HEK293 (cell line): ENCODE results near the gene TRIP10.

Experiments used
- CTCF ChIP-seq: fragments of 450-650 bp; formaldehyde crosslinking; IDR thresholded peaks from 2 replicates; pipeline ENCODE4 v1.5.1; 2016; ENCODE audit warnings: missing biosample characterization, missing genetic modification characterization
- HOXA7 ChIP-seq: sonication (generic); formaldehyde crosslinking; IDR thresholded peaks from 2 replicates; pipeline ENCODE4 v1.8.1; 2022; ENCODE audit warnings: missing genetic modification reagents, borderline replicate concordance
- PATZ1 ChIP-seq: fragments of 450-650 bp; formaldehyde crosslinking; IDR thresholded peaks from 2 replicates; pipeline ENCODE4 v1.5.1; 2016; ENCODE audit warnings: missing biosample characterization, missing genetic modification characterization
- PBX3 ChIP-seq: sonication (generic); formaldehyde crosslinking; IDR thresholded peaks from 2 replicates; pipeline ENCODE4 v1.8.1; 2022; ENCODE audit warnings: mild to moderate bottlenecking, moderate library complexity, missing genetic modification reagents
- PRDM1 ChIP-seq: fragments of 450-650 bp; formaldehyde crosslinking; IDR thresholded peaks from 2 replicates; pipeline ENCODE4; 2016; ENCODE audit warnings: missing biosample characterization, missing genetic modification characterization
- RBAK ChIP-seq: fragments of 450-650 bp; formaldehyde crosslinking; IDR thresholded peaks from 2 replicates; pipeline ENCODE4 v1.5.1; 2016; ENCODE audit warnings: missing biosample characterization, missing genetic modification characterization
- REST ChIP-seq: fragments of 450-650 bp; formaldehyde crosslinking; IDR thresholded peaks from 2 replicates; pipeline ENCODE4 v1.5.1; 2016; ENCODE audit warnings: missing biosample characterization, missing genetic modification characterization
- YY1 ChIP-seq: fragments of 450-650 bp; formaldehyde crosslinking; IDR thresholded peaks from 2 replicates; pipeline ENCODE4 v1.5.1; 2018; ENCODE audit warnings: missing biosample characterization, missing genetic modification characterization
- ZBTB17 ChIP-seq: fragments of 450-650 bp; formaldehyde crosslinking; IDR thresholded peaks from 2 replicates; pipeline ENCODE4 v1.5.1; 2016; ENCODE audit warnings: missing biosample characterization, missing genetic modification characterization
- ZNF140 ChIP-seq: fragments of 450-650 bp; formaldehyde crosslinking; IDR thresholded peaks from 2 replicates; pipeline ENCODE4 v1.5.1; 2016; ENCODE audit warnings: missing biosample characterization, missing genetic modification characterization
- ZNF274 ChIP-seq, 2 experiments: fragments of 200-500 bp in 1 of 2; fragments of 450-650 bp in 1 of 2; sonication (Bioruptor generic) in 1 of 2; formaldehyde crosslinking in 1 of 2; IDR thresholded peaks; 2 replicates each; pipeline versions ENCODE4 v1.5.1 to v1.6.1; 2014 to 2016; ENCODE audit warnings: borderline replicate concordance in 1 of 2, inconsistent platforms in 1 of 2, low read length in 1 of 2, missing biosample characterization in 1 of 2, missing genetic modification characterization in 1 of 2
- ZNF530 ChIP-seq: fragments of 450-650 bp; formaldehyde crosslinking; IDR thresholded peaks from 2 replicates; pipeline ENCODE4 v1.5.1; 2016; ENCODE audit warnings: low read depth, missing biosample characterization, missing genetic modification characterization
- ZNF549 ChIP-seq: fragments of 450-650 bp; IDR thresholded peaks from 2 replicates; pipeline ENCODE4 v1.5.1; 2018; ENCODE audit warnings: missing biosample characterization, missing genetic modification characterization, mild to moderate bottlenecking, inconsistent platforms, moderate library complexity
- ZSCAN5A ChIP-seq: fragments of 450-650 bp; formaldehyde crosslinking; IDR thresholded peaks from 2 replicates; pipeline ENCODE4 v1.5.1; 2016; ENCODE audit warnings: missing biosample characterization, missing genetic modification characterization

GRCh38 chr19:6711605-6712004, 27.9 kb upstream of the TRIP10 start:
- TF ChIP-seq RBAK: no peak
- no peak for TF ChIP-seq CTCF (tag by site-specific recombination)
- TF ChIP-seq YY1 (tag by site-specific recombination): no peak
- no peak for TF ChIP-seq ZNF549 (tag by site-specific recombination)
- no peak for TF ChIP-seq ZNF140 (tag by site-specific recombination)
- TF ChIP-seq ZNF530 (tag by site-specific recombination): no peak
- TF ChIP-seq ZSCAN5A: no peak
- no peak for TF ChIP-seq HOXA7 (CRISPR knock-in tag)
- TF ChIP-seq REST (tag by site-specific recombination): no peak
- no peak for TF ChIP-seq PRDM1
- TF ChIP-seq PBX3 (CRISPR knock-in tag): no peak
- TF ChIP-seq ZBTB17 (tag by site-specific recombination): no peak
- TF ChIP-seq ZNF274 (IDR thresholded peaks at IDR 0.05; ENCODE audit: low read length): no peak
- TF ChIP-seq ZNF274 (tag by site-specific recombination; IDR thresholded peaks at IDR 0.05; ENCODE audit: borderline replicate concordance): no peak
- no peak for TF ChIP-seq PATZ1 (tag by site-specific recombination)
